Stimulated activated effector memory CD8-positive, alpha-beta T cell treated with anti-CD3 and anti-CD28 coated beads, Interleukin-12 subunit alpha, Interleukin-12 subunit beta, amount 100 ng/mL, for 72 hours (primary cell): ENCODE measurements around the gene EFCAB9.
"Not testable (repeated sequence)": the region's sequence is repeated elsewhere in the genome, so short reads cannot be mapped to it uniquely, and the experiment has no call there.

ENCODE experiments used
- ATAC-seq: fragments of 150-1000 bp; cut with Tn5 transposase; 2 replicates; pipeline ENCODE4 v1.10.0; 2021
- DNase-seq, 2 donors: peaks; one replicate each; pipeline ENCODE4 v3.0.0; 2021 to 2022; ENCODE audit warnings: low spot score in 2 of 2
- H3K27ac Mint-ChIP-seq: one replicate; pipeline ENCODE4 v1.8.0; 2022; ENCODE audit warnings: mild to moderate bottlenecking, mixed read lengths
- H3K36me3 Mint-ChIP-seq: one replicate; pipeline ENCODE4 v1.8.0; 2022; ENCODE audit warnings: mild to moderate bottlenecking, mixed read lengths
- H3K4me1 Mint-ChIP-seq: one replicate; pipeline ENCODE4 v1.8.0; 2022; ENCODE audit warnings: mixed read lengths
- H3K4me3 Mint-ChIP-seq: one replicate; pipeline ENCODE4 v1.8.0; 2022; ENCODE audit warnings: mild to moderate bottlenecking, mixed read lengths
- H3K9me3 Mint-ChIP-seq: one replicate; pipeline ENCODE4 v1.8.0; 2022; ENCODE audit warnings: mixed read lengths

EFCAB9 gene

GRCh38 chr5:172193872-172194271 is at the start of gene EFCAB9:
Gene EFCAB9, plus strand, starts transcription at chr5:172194172. Its CDS starts 1 bp downstream, at chr5:172194173.
- Mint-ChIP-seq H3K36me3 (no peaks in the 10 kb centered on the region), H3K9me3 (no peaks in the 10 kb centered on the region), H3K4me3 (no peak within 1 kb of the TSS), H3K27ac (no peak within 1 kb of the TSS), H3K4me1 (peaks cover 5% of the 10 kb centered on the region)
- DNase-seq, result no peak
- no peak for ATAC-seq

- Mint-ChIP-seq H3K9me3 (no peaks in the 10 kb centered on the region), H3K36me3 (peaks cover 81% of the 10 kb centered on the region), H3K4me1 (peaks cover 91% of the 10 kb centered on the region), H3K4me3 (peak overlapping the region; percentile 9), H3K27ac (peak overlapping the region; percentile 90)
- ATAC-seq, result no peak
- DNase-seq, result no peak
Observed at GRCh38 chr5:172144291-172144815, 49.6 kb upstream of the EFCAB9 start.

GRCh38 chr5:172144931-172145869 is 48.8 kb upstream of the EFCAB9 start:
- peak overlapping the region; percentile 9 for H3K4me3 Mint-ChIP-seq
- no peaks in the 10 kb centered on the region for H3K9me3 Mint-ChIP-seq
- DNase-seq (no peak), ATAC-seq (no peak)
- peak overlapping the region; percentile 90 for H3K27ac Mint-ChIP-seq
- peaks cover 81% of the 10 kb centered on the region for H3K36me3 Mint-ChIP-seq
- H3K4me1 Mint-ChIP-seq, result peaks cover 87% of the 10 kb centered on the region

- H3K9me3 Mint-ChIP-seq, result no peaks in the 10 kb centered on the region
Observed at GRCh38 chr5:172145870-172146747, 47.9 kb upstream of the EFCAB9 start.

GRCh38 chr5:172146748-172147092 is 47.3 kb upstream of the EFCAB9 start:
- DNase-seq, result no peak
- Mint-ChIP-seq H3K9me3 (no peaks in the 10 kb centered on the region), H3K4me3 (no peak overlapping the region), H3K4me1 (peaks cover 91% of the 10 kb centered on the region), H3K36me3 (peaks cover 85% of the 10 kb centered on the region), H3K27ac (peak overlapping the region; percentile 89)
- ATAC-seq, result no peak

More at GRCh38 chr5:172145870-172146747, 47.9 kb upstream of the EFCAB9 start:
- DNase-seq (no peak), ATAC-seq (no peak)
- Mint-ChIP-seq H3K27ac (peak overlapping the region; percentile 89), H3K4me1 (peaks cover 88% of the 10 kb centered on the region), H3K36me3 (peaks cover 85% of the 10 kb centered on the region), H3K4me3 (no peak overlapping the region)

GRCh38 chr5:172147857-172148256 is 46.1 kb upstream of the EFCAB9 start:
- ATAC-seq (peak; percentile 86), DNase-seq (no peak)
- H3K4me3 Mint-ChIP-seq, result no peak overlapping the region
- no peaks in the 10 kb centered on the region for H3K9me3 Mint-ChIP-seq
- H3K36me3 Mint-ChIP-seq, result peaks cover 95% of the 10 kb centered on the region
- peaks cover 89% of the 10 kb centered on the region for H3K4me1 Mint-ChIP-seq
- peak overlapping the region; percentile 89 for H3K27ac Mint-ChIP-seq

GRCh38 chr5:172148381-172148780 is 45.6 kb upstream of the EFCAB9 start:
- H3K4me1 Mint-ChIP-seq, result peaks cover 89% of the 10 kb centered on the region
- H3K4me3 Mint-ChIP-seq, result no peak overlapping the region
- ATAC-seq (no peak), DNase-seq (no peak)
- no peaks in the 10 kb centered on the region for H3K9me3 Mint-ChIP-seq
- peaks cover 95% of the 10 kb centered on the region for H3K36me3 Mint-ChIP-seq
- peak overlapping the region; percentile 89 for H3K27ac Mint-ChIP-seq

GRCh38 chr5:172149073-172149472 is 44.9 kb upstream of the EFCAB9 start:
- peak overlapping the region; percentile 89 for H3K27ac Mint-ChIP-seq
- ATAC-seq (no peak), DNase-seq (no peak)
- no peaks in the 10 kb centered on the region for H3K9me3 Mint-ChIP-seq
- no peak overlapping the region for H3K4me3 Mint-ChIP-seq
- peaks cover 95% of the 10 kb centered on the region for H3K36me3 Mint-ChIP-seq
- H3K4me1 Mint-ChIP-seq, result peaks cover 89% of the 10 kb centered on the region

GRCh38 chr5:172149481-172149880 is 44.5 kb upstream of the EFCAB9 start:
- peaks cover 89% of the 10 kb centered on the region for H3K4me1 Mint-ChIP-seq
- H3K36me3 Mint-ChIP-seq, result peaks cover 95% of the 10 kb centered on the region
- DNase-seq, H3K9me3 Mint-ChIP-seq, ATAC-seq: not testable (repeated sequence)
- peak overlapping the region; percentile 89 for H3K27ac Mint-ChIP-seq
- peak overlapping the region; percentile 70 for H3K4me3 Mint-ChIP-seq

- DNase-seq (peak in 1 of 2 donors; percentile 68), ATAC-seq (peak; percentile 70)
- Mint-ChIP-seq H3K27ac (peak overlapping the region; percentile 87), H3K4me1 (peaks cover 84% of the 10 kb centered on the region), H3K36me3 (peaks cover 100% of the 10 kb centered on the region), H3K4me3 (peak overlapping the region; percentile 70), H3K9me3 (no peaks in the 10 kb centered on the region)
Observed at GRCh38 chr5:172150514-172151425, 43.2 kb upstream of the EFCAB9 start.

GRCh38 chr5:172151661-172152210 is 42.2 kb upstream of the EFCAB9 start:
- DNase-seq, result no peak
- Mint-ChIP-seq H3K9me3 (no peaks in the 10 kb centered on the region), H3K4me1 (peaks cover 82% of the 10 kb centered on the region), H3K36me3 (peaks cover 100% of the 10 kb centered on the region), H3K4me3 (peak overlapping the region; percentile 70), H3K27ac (peak overlapping the region; percentile 87)
- no peak for ATAC-seq

- ATAC-seq (no peak), DNase-seq (no peak)
- Mint-ChIP-seq H3K36me3 (peaks cover 100% of the 10 kb centered on the region), H3K4me3 (no peak overlapping the region), H3K27ac (peak overlapping the region; percentile 87), H3K9me3 (no peaks in the 10 kb centered on the region), H3K4me1 (peaks cover 78% of the 10 kb centered on the region)
Observed at GRCh38 chr5:172153695-172154094, 40.3 kb upstream of the EFCAB9 start.

GRCh38 chr5:172155101-172155500 is 38.9 kb upstream of the EFCAB9 start:
- ATAC-seq, DNase-seq, H3K9me3 Mint-ChIP-seq, H3K4me3 Mint-ChIP-seq: not testable (repeated sequence)
- H3K4me1 Mint-ChIP-seq, result peaks cover 79% of the 10 kb centered on the region
- peak overlapping the region; percentile 87 for H3K27ac Mint-ChIP-seq
- peaks cover 89% of the 10 kb centered on the region for H3K36me3 Mint-ChIP-seq

- ATAC-seq (no peak), DNase-seq (no peak)
- H3K4me1 Mint-ChIP-seq, result peaks cover 79% of the 10 kb centered on the region
- no peak overlapping the region for H3K4me3 Mint-ChIP-seq
- peaks cover 88% of the 10 kb centered on the region for H3K36me3 Mint-ChIP-seq
- no peaks in the 10 kb centered on the region for H3K9me3 Mint-ChIP-seq
- H3K27ac Mint-ChIP-seq, result peak overlapping the region; percentile 83
Observed at GRCh38 chr5:172156541-172156994, 37.4 kb upstream of the EFCAB9 start.
